Esophagus muscularis mucosa (tissue), 4 donors: ENCODE data around the gene SEMA5B.

Experiments
- CTCF ChIP-seq, 3 experiments: fragments of 200-600 bp in 2 of 3; fragments of 450-650 bp in 1 of 3; sonication (generic) in 2 of 3; IDR thresholded peaks; one replicate each; pipeline ENCODE4 v1.5.1; 2017 to 2019; ENCODE audit warnings: antibody characterized with exemption in 3 of 3, mild to moderate bottlenecking in 2 of 3, moderate library complexity in 1 of 3
- EP300 ChIP-seq: sonication (generic); formaldehyde crosslinking; IDR thresholded peaks from one replicate; pipeline ENCODE4 v1.6.1; 2017; ENCODE audit warnings: antibody characterized with exemption
- POLR2A ChIP-seq: fragments of 450-650 bp; IDR thresholded peaks from one replicate; pipeline ENCODE4 v1.6.1; 2017; ENCODE audit warnings: antibody characterized with exemption, moderate library complexity, mild to moderate bottlenecking, low read depth

- TF ChIP-seq CTCF (IDR thresholded peaks at IDR 0.05), result no peak
- TF ChIP-seq EP300, result no peak
- TF ChIP-seq POLR2A, result no peak
Measured at GRCh38 chr3:123036352-123037014, 8.9 kb upstream of the SEMA5B start.
